ENCODE data around the gene ATP2B2.

GRCh38 chr3:10434938-10435336 is 70.4 kb downstream of the ATP2B2 start:
- no peak for TF ChIP-seq MAZ (IDR thresholded peaks at IDR 0.05; ENCODE audit: borderline replicate concordance, low read depth, low read length)
- no peak for TF ChIP-seq POLR2A (IDR thresholded peaks at IDR 0.05; ENCODE audit: low read length)
- no peak for TF ChIP-seq MAX (IDR thresholded peaks at IDR 0.05)
- no peak for TF ChIP-seq BCL3 (IDR thresholded peaks at IDR 0.05)
- no peak for TF ChIP-seq CBX2 (IDR thresholded peaks at IDR 0.05; ENCODE audit: borderline replicate concordance, low read depth)
- TF ChIP-seq EP300 (IDR thresholded peaks at IDR 0.05) = no peak
- TF ChIP-seq JUNB (IDR thresholded peaks at IDR 0.05) = no peak
- no peak for TF ChIP-seq EHMT2 (IDR thresholded peaks at IDR 0.05; ENCODE audit: low read depth)
- no peak for TF ChIP-seq TFCP2L1 (CRISPR knock-in tag; IDR thresholded peaks at IDR 0.05)
- no peak for TF ChIP-seq CEBPB (IDR thresholded peaks at IDR 0.05)
- TF ChIP-seq CTCF (IDR thresholded peaks at IDR 0.05) = no peak
